Measurements from ENCODE around the gene TSHZ3. TPM values are rescaled to one million over a fixed set of nuclear protein-coding genes. Genes with fewer than 3 reads are reported as not detected.

TSHZ3 gene
- total and polyA plus RNA-seq, 2 of the 8 experiments (the other 6 are each of a cell fraction or from before 2014, with no cell fraction given) = 3.1 to 12.3 TPM

DNA sequence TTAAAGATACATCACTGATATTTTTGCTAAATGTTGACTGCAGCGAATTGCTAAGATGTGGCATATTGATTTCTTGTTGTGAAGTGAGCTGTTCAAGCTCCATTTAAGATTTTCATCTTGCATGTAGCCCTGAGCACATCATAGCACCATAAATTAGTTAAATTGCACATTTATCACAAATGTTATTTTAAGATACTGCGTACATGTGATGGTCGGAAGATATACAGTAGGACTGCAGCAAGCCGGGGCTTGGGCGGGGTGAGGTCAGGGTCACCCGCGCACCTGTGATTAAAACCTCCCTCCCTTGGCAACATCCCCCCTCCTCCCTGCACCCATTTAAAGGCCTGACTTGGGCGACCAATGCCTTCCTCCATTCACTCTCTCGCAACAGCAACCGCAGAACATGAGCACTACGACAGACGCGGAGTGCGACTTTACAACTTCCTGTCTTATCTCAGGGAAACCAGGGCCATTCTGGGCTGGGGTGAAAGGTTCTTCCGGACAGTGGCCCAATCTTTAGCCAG, 76.6 kb downstream of the TSHZ3 start:
- Histone ChIP-seq H3K79me1 (ENCODE audit: low read depth, low read length) (no peaks in the 10 kb centered on the region), H2BK12ac (ENCODE audit: low read depth, low read length) (no peak overlapping the region), H3K27me3 (replicated peaks in 1 of 4; ENCODE audit: control insufficient read depth in 3 of 4, extremely low read depth in 1 of 4, insufficient read depth in 3 of 4, low read length in 3 of 4) (no peaks in the 10 kb centered on the region), H2BK5ac (ENCODE audit: low read depth, low read length) (no peak overlapping the region), H3K56ac (replicated peaks; ENCODE audit: insufficient read length, low read depth, low read length) (no peak overlapping the region), H2AK5ac (ENCODE audit: low read depth, low read length) (no peak overlapping the region), H3K4ac (replicated peaks; ENCODE audit: insufficient read length, low read depth, low read length) (no peak overlapping the region), H3K14ac (ENCODE audit: insufficient read length) (no peak overlapping the region), H3K9me3 (ENCODE audit: insufficient read depth in 2 of 2, low read depth in 1 of 2, low read length in 1 of 2) (no peaks in the 10 kb centered on the region), H3K27ac (ENCODE audit: low read depth, low read length) (no peak overlapping the region), H3K9ac (replicated peaks in 1 of 4; ENCODE audit: extremely low read depth in 1 of 4, low read depth in 3 of 4, low read length in 3 of 4) (no peak overlapping the region), H4K91ac (replicated peaks; ENCODE audit: insufficient read length, low read length) (no peak overlapping the region), H3K4me3 (ENCODE audit: extremely low read depth in 1 of 4, insufficient read depth in 2 of 4, low read depth in 3 of 4, low read length in 4 of 4) (no peak overlapping the region), H4K5ac (ENCODE audit: insufficient read length, low read depth, low read length) (no peak overlapping the region), H2AFZ (ENCODE audit: low read length) (no peak overlapping the region), H3K36me3 (ENCODE audit: control insufficient read depth in 2 of 4, insufficient read depth in 4 of 4, low read length in 3 of 4) (no peaks in the 10 kb centered on the region), H2BK120ac (replicated peaks; ENCODE audit: low read depth, low read length) (no peak overlapping the region), H3K18ac (ENCODE audit: extremely low read depth, low read length) (no peak overlapping the region), H3K4me1 (replicated peaks in 1 of 4; ENCODE audit: control insufficient read depth in 3 of 4, insufficient read depth in 4 of 4, low read length in 3 of 4) (no peaks in the 10 kb centered on the region), H4K8ac (ENCODE audit: extremely low read depth, insufficient read depth, low read length) (no peak overlapping the region), H3K4me2 (ENCODE audit: insufficient read depth in 1 of 2, low read depth in 2 of 2, low read length in 2 of 2) (no peak overlapping the region), H3K79me2 (ENCODE audit: control insufficient read depth in 1 of 2, insufficient read depth in 2 of 2, low read length in 2 of 2) (no peaks in the 10 kb centered on the region), H2BK15ac (ENCODE audit: low read length) (no peak overlapping the region), H3K23me2 (ENCODE audit: low read depth, low read length) (no peaks in the 10 kb centered on the region), H2BK20ac (ENCODE audit: low read length) (no peak overlapping the region), H4K20me1 (replicated peaks in 1 of 2; ENCODE audit: control insufficient read depth in 1 of 2, insufficient read depth in 2 of 2, low read length in 2 of 2) (no peaks in the 10 kb centered on the region), H3K23ac (ENCODE audit: insufficient read length) (no peak overlapping the region)
- DNase-seq (ENCODE audit: low read depth in 1 of 2, low spot score in 2 of 2) (no peak), FAIRE-seq (no peak)
- ChIA-PET CTCF (ENCODE audit: partially characterized antibody) (interaction anchor here (1.0 kb wide), 1 partner anchor 9 kb away, joined by 3 read pairs; no protein-coding TSS in a partner anchor), POLR2A (ENCODE audit: partially characterized antibody) (interaction anchor here (1.3 kb wide), 1 partner anchor 83 kb away, joined by 3 read pairs; no protein-coding TSS in a partner anchor)
- WGBS, 2 experiments (ENCODE audit: extremely low coverage in 1 of 2, insufficient coverage in 1 of 2, insufficient read length in 1 of 2, insufficient replicate concordance in 2 of 2, low coverage in 1 of 2, low lambda C conversion rate in 2 of 2, missing lambda C conversion rate in 1 of 2) = 95% methylated on average over 15 of the region's 15 CpGs; no CpG with 5 or more reads in 1 of the 2 experiments
